ENCODE results near the gene DKKL1. TPM values are rescaled to one million over a fixed set of nuclear protein-coding genes. Genes with fewer than 3 reads are reported as not detected.
"Not testable (repeated sequence)": the region's sequence is repeated elsewhere in the genome, so short reads cannot be mapped to it uniquely, and the experiment has no call there.

Gene DKKL1
- total RNA-seq, 2 donors from 2014 or later: not detected

- intact Hi-C loops (cut with DNase I, micrococcal nuclease): no loop called here
- ATAC-seq: no peak
- no peak for DNase-seq
Measured at GRCh38 chr19:49356382-49356781, 7.3 kb upstream of the DKKL1 start.

GRCh38 chr19:49357186-49357585 is 6.5 kb upstream of the DKKL1 start:
- ATAC-seq (no peak), DNase-seq (no peak)
- intact Hi-C loops (cut with DNase I, micrococcal nuclease): no loop called here

GRCh38 chr19:49359851-49360820 is 3.5 kb upstream of the DKKL1 start:
- no peak for DNase-seq
- intact Hi-C loops (cut with DNase I, micrococcal nuclease): no loop called here
- no peak for ATAC-seq

- peak; percentile 77 to 80 for DNase-seq
- ATAC-seq: peak; percentile 54
- intact Hi-C loops (cut with DNase I, micrococcal nuclease): no loop called here
Measured at GRCh38 chr19:49361438-49362047, 2.1 kb upstream of the DKKL1 start.

- DNase-seq (peak; percentile 71 to 80), ATAC-seq (peak; percentile 44)
- intact Hi-C loops (cut with DNase I, micrococcal nuclease): no loop called here
Measured at GRCh38 chr19:49362048-49362928, 1.4 kb upstream of the DKKL1 start, which contains the start of gene TEAD2. Gene TEAD2 (minus strand): TSS chr19:49362416. CDS start chr19:49360075, 2,341 bp downstream.

- DNase-seq (peak; percentile 46 to 62), ATAC-seq (peak; percentile 8)
- intact Hi-C loops (cut with DNase I, micrococcal nuclease): no loop called here
Measured at GRCh38 chr19:49362929-49363267, 779 bp upstream of the DKKL1 start.

- no peak for ATAC-seq
- intact Hi-C loops (cut with DNase I, micrococcal nuclease): no loop called here
- no peak for DNase-seq
Measured at GRCh38 chr19:49364083-49364737, 533 bp downstream of the DKKL1 start.

GRCh38 chr19:49366110-49366509 is 2.4 kb downstream of the DKKL1 start:
- no peak for ATAC-seq
- intact Hi-C loops (cut with DNase I, micrococcal nuclease): no loop called here
- DNase-seq: no peak

GRCh38 chr19:49368711-49369358 is 5.2 kb downstream of the DKKL1 start:
- intact Hi-C loops (cut with DNase I, micrococcal nuclease): no loop called here
- DNase-seq (no peak), ATAC-seq (no peak)

GRCh38 chr19:49371184-49371583 is 7.5 kb downstream of the DKKL1 start:
- intact Hi-C loops (cut with DNase I, micrococcal nuclease): no loop called here
- no peak for DNase-seq
- no peak for ATAC-seq

GRCh38 chr19:49373174-49373573 is 9.5 kb downstream of the DKKL1 start:
- intact Hi-C loops (cut with DNase I, micrococcal nuclease); ATAC-seq: not testable (repeated sequence)

GRCh38 chr19:49374665-49375434 is 11.2 kb downstream of the DKKL1 start:
- DNase-seq (no peak), ATAC-seq (no peak)
- intact Hi-C loops (cut with DNase I, micrococcal nuclease): no loop called here

More at GRCh38 chr19:49373174-49373573, 9.5 kb downstream of the DKKL1 start:
- DNase-seq: not testable (repeated sequence)

- ATAC-seq (no peak), DNase-seq (no peak)
- intact Hi-C loops (cut with DNase I, micrococcal nuclease): no loop called here
Measured at GRCh38 chr19:49378512-49378911, 14.8 kb downstream of the DKKL1 start.

- ATAC-seq (no peak), DNase-seq (no peak)
- intact Hi-C loops (cut with DNase I, micrococcal nuclease): no loop called here
Measured at GRCh38 chr19:49380391-49380790, 16.7 kb downstream of the DKKL1 start.

GRCh38 chr19:49382639-49383038 is 19.0 kb downstream of the DKKL1 start:
- intact Hi-C loops (cut with DNase I, micrococcal nuclease): no loop called here
- no peak for DNase-seq
- no peak for ATAC-seq

- intact Hi-C loops (cut with DNase I, micrococcal nuclease): no loop called here
- DNase-seq: no peak
- no peak for ATAC-seq
Measured at GRCh38 chr19:49383599-49383998, 19.9 kb downstream of the DKKL1 start.

GRCh38 chr19:49387936-49388372 is 24.3 kb downstream of the DKKL1 start, which contains the start of gene KASH5:
Gene KASH5 (plus strand): TSS chr19:49388249. CDS start chr19:49390884, 2,635 bp downstream.
- intact Hi-C loops (cut with DNase I, micrococcal nuclease): no loop called here
- DNase-seq (peak; percentile 77 to 79), ATAC-seq (peak; percentile 75)

All from left colon (tissue), 2 donors.